Mesothelial cell of epicardium (in vitro differentiated cells): ENCODE results near the gene SLC9A3. TPM values are rescaled to one million over a fixed set of nuclear protein-coding genes. Genes with fewer than 3 reads are reported as not detected.

Experiments used
- DNase-seq, 2 experiments: peaks; one replicate each; pipeline ENCODE4 v3.0.0; 2021; ENCODE audit warnings: low spot score in 2 of 2; ENCODE audit not compliant: unreplicated experiment in 2 of 2
- H3K27ac Mint-ChIP-seq: 2 replicates; pipeline ENCODE4 v1.8.0; 2021; ENCODE audit warnings: mixed read lengths
- H3K27me3 Mint-ChIP-seq: 2 replicates; pipeline ENCODE4 v1.8.0; 2021; ENCODE audit warnings: low read depth, mixed read lengths
- H3K36me3 Mint-ChIP-seq: 2 replicates; pipeline ENCODE4 v1.8.0; 2021; ENCODE audit warnings: mixed read lengths
- H3K4me1 Mint-ChIP-seq: 2 replicates; pipeline ENCODE4 v1.8.0; 2021; ENCODE audit warnings: mixed read lengths
- H3K4me3 Mint-ChIP-seq: 2 replicates; pipeline ENCODE4 v1.8.0; 2021; ENCODE audit warnings: mild to moderate bottlenecking, moderate library complexity, mixed read lengths
- H3K9me3 Mint-ChIP-seq: 2 replicates; pipeline ENCODE4 v1.8.0; 2021; ENCODE audit warnings: mixed read lengths
- CTCF ChIP-seq: fragments of 200-600 bp; sonication (generic); IDR thresholded peaks from one replicate; pipeline ENCODE4 v1.5.0; 2021; ENCODE audit warnings: antibody characterized with exemption; ENCODE audit not compliant: unreplicated experiment
- total RNA-seq: library from RNA; stranded (reverse); gene quantifications from 3 replicates; pipeline ENCODE4 v1.2.1, GENCODE V29; 2021

SLC9A3 gene
- total RNA-seq, 1 donor from 2014 or later = 2.3 TPM

- Mint-ChIP-seq H3K36me3 (no peaks in the 10 kb centered on the region), H3K27me3 (peaks cover 77% of the 10 kb centered on the region), H3K27ac (no peak overlapping the region), H3K4me3 (no peak overlapping the region), H3K9me3 (no peaks in the 10 kb centered on the region), H3K4me1 (peaks cover 11% of the 10 kb centered on the region)
- TF ChIP-seq CTCF = no peak
- no peak for DNase-seq
Measured at GRCh38 chr5:520196-520849, 3.9 kb downstream of the SLC9A3 start.

- H3K27ac Mint-ChIP-seq = no peak overlapping the region
- peaks cover 82% of the 10 kb centered on the region for H3K27me3 Mint-ChIP-seq
Measured at GRCh38 chr5:518721-519120, 5.5 kb downstream of the SLC9A3 start.

GRCh38 chr5:517535-518100 lies 6.6 kb downstream of the SLC9A3 start:
- H3K27ac Mint-ChIP-seq = no peak overlapping the region
- no peak overlapping the region for H3K4me3 Mint-ChIP-seq
- H3K36me3 Mint-ChIP-seq = no peaks in the 10 kb centered on the region
- no peak for TF ChIP-seq CTCF
- no peak for DNase-seq
- H3K27me3 Mint-ChIP-seq = peaks cover 82% of the 10 kb centered on the region
- peaks cover 3% of the 10 kb centered on the region for H3K4me1 Mint-ChIP-seq
- no peaks in the 10 kb centered on the region for H3K9me3 Mint-ChIP-seq

More at GRCh38 chr5:518721-519120, 5.5 kb downstream of the SLC9A3 start:
- TF ChIP-seq CTCF = no peak
- Mint-ChIP-seq H3K4me3 (no peak overlapping the region), H3K9me3 (no peaks in the 10 kb centered on the region), H3K36me3 (no peaks in the 10 kb centered on the region), H3K4me1 (peaks cover 8% of the 10 kb centered on the region)
- no peak for DNase-seq

GRCh38 chr5:516980-517379 lies 7.3 kb downstream of the SLC9A3 start:
- no peak for TF ChIP-seq CTCF
- Mint-ChIP-seq H3K36me3 (no peaks in the 10 kb centered on the region), H3K4me3 (no peak overlapping the region), H3K9me3 (no peaks in the 10 kb centered on the region), H3K27me3 (peaks cover 79% of the 10 kb centered on the region), H3K27ac (no peak overlapping the region), H3K4me1 (peaks cover 3% of the 10 kb centered on the region)
- no peak for DNase-seq

- Mint-ChIP-seq H3K4me1 (peaks cover 2% of the 10 kb centered on the region), H3K36me3 (no peaks in the 10 kb centered on the region), H3K9me3 (no peaks in the 10 kb centered on the region), H3K27ac (no peak overlapping the region), H3K4me3 (no peak overlapping the region), H3K27me3 (peaks cover 78% of the 10 kb centered on the region)
- TF ChIP-seq CTCF = no peak
- no peak for DNase-seq
Measured at GRCh38 chr5:516338-516925, 7.8 kb downstream of the SLC9A3 start.
